Peyer's patch (tissue), 4 donors: ENCODE measurements around the gene CELF4. TPM values are rescaled to one million over a fixed set of nuclear protein-coding genes. Genes with fewer than 3 reads are reported as not detected.

Experiments used
- DNase-seq, 3 donors: peaks; one replicate each; pipeline ENCODE4 v3.0.0-alpha.2; 2017 to 2019
- H3K27ac ChIP-seq, 4 donors: fragments of 200-600 bp; sonication (generic); one replicate each; pipeline ENCODE4 v1.5.1; 2016 to 2019
- H3K27me3 ChIP-seq, 2 donors: fragments of 200-600 bp; sonication (generic); one replicate each; pipeline ENCODE4 v1.5.1; 2019
- H3K36me3 ChIP-seq, 3 donors: fragments of 200-600 bp; sonication (generic); one replicate each; pipeline ENCODE4 v1.5.1; 2016 to 2019
- H3K4me1 ChIP-seq, 4 donors: fragments of 200-600 bp; sonication (generic); one replicate each; pipeline ENCODE4 v1.5.1; 2016 to 2019
- H3K4me3 ChIP-seq, 4 donors: fragments of 200-600 bp; sonication (generic); 1 replicate in 3 of 4; 2 replicates in 1 of 4; pipeline ENCODE4 v1.5.1; 2016 to 2019; ENCODE audit warnings: mild to moderate bottlenecking in 1 of 4
- H3K9me3 ChIP-seq, 4 donors: fragments of 200-600 bp; sonication (generic); one replicate each; pipeline ENCODE4 v1.5.1; 2016 to 2019; ENCODE audit warnings: mild to moderate bottlenecking in 1 of 4
- POLR2A ChIP-seq, 2 donors: fragments of 450-650 bp; IDR thresholded peaks; one replicate each; pipeline ENCODE4 v1.5.1; 2017; ENCODE audit warnings: antibody characterized with exemption in 2 of 2, mild to moderate bottlenecking in 2 of 2, moderate library complexity in 2 of 2
- total RNA-seq, 4 donors: library from RNA; depleted of rRNA; stranded (reverse); fragments of >200 nt; gene quantifications; one replicate each; pipeline ENCODE4 v1.1.0, GENCODE V29; 2016
- TF ChIP-seq, protein P1 (sequence below), 6 experiments: fragments of 450-650 bp in 4 of 6; fragments of 200-600 bp in 2 of 6; sonication (generic) in 1 of 6; IDR thresholded peaks; one replicate each; pipeline ENCODE4 v1.5.1; 2017 to 2019; ENCODE audit warnings: antibody characterized with exemption in 6 of 6, mild to moderate bottlenecking in 3 of 6, moderate library complexity in 1 of 6

CELF4 gene
- total RNA-seq, 4 donors from 2014 or later, result 0.35 to 4.8 TPM; not detected in 2

DNA sequence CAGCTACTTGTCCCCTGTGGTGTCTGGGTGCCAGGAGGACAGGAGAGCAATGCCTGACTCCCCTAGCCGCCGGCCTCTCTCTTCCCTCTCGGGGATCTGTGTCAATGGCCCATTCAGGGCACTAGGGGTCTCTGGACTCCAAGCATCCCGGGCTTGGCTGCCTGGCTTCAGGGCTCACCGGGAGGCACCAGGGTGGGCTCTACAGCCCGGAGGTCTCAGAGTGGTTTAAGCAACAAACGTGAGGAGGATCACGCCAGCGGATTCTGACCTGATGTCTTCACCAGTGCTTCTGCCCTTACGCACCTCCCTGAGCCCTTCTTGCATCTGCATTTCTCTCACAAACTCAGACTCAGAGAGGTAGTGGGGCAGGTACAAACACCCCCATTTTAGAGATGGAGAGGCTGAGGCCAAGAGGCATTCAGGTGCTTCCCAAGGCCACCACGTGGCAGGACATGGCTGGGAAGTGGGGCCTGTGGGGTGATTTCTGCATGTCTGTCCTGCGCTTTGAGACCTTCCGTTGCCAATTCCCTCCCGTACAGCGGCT is 243.0 kb downstream of the CELF4 start:
- Histone ChIP-seq H3K36me3 (no peaks in the 10 kb centered on the region), H3K9me3 (no peaks in the 10 kb centered on the region), H3K27me3 (no peaks in the 10 kb centered on the region), H3K4me3 (no peak overlapping the region), H3K27ac (no peak overlapping the region), H3K4me1 (no peaks in the 10 kb centered on the region)
- DNase-seq, result peak in 2 of 3 donors; percentile 16 to 55
- TF ChIP-seq, protein P1, sequence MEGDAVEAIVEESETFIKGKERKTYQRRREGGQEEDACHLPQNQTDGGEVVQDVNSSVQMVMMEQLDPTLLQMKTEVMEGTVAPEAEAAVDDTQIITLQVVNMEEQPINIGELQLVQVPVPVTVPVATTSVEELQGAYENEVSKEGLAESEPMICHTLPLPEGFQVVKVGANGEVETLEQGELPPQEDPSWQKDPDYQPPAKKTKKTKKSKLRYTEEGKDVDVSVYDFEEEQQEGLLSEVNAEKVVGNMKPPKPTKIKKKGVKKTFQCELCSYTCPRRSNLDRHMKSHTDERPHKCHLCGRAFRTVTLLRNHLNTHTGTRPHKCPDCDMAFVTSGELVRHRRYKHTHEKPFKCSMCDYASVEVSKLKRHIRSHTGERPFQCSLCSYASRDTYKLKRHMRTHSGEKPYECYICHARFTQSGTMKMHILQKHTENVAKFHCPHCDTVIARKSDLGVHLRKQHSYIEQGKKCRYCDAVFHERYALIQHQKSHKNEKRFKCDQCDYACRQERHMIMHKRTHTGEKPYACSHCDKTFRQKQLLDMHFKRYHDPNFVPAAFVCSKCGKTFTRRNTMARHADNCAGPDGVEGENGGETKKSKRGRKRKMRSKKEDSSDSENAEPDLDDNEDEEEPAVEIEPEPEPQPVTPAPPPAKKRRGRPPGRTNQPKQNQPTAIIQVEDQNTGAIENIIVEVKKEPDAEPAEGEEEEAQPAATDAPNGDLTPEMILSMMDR (IDR thresholded peaks at IDR 0.05), result peak in 5 of 6 experiments; percentile 7 to 51 (median 42)
- no peak for TF ChIP-seq POLR2A (IDR thresholded peaks at IDR 0.05)

DNA sequence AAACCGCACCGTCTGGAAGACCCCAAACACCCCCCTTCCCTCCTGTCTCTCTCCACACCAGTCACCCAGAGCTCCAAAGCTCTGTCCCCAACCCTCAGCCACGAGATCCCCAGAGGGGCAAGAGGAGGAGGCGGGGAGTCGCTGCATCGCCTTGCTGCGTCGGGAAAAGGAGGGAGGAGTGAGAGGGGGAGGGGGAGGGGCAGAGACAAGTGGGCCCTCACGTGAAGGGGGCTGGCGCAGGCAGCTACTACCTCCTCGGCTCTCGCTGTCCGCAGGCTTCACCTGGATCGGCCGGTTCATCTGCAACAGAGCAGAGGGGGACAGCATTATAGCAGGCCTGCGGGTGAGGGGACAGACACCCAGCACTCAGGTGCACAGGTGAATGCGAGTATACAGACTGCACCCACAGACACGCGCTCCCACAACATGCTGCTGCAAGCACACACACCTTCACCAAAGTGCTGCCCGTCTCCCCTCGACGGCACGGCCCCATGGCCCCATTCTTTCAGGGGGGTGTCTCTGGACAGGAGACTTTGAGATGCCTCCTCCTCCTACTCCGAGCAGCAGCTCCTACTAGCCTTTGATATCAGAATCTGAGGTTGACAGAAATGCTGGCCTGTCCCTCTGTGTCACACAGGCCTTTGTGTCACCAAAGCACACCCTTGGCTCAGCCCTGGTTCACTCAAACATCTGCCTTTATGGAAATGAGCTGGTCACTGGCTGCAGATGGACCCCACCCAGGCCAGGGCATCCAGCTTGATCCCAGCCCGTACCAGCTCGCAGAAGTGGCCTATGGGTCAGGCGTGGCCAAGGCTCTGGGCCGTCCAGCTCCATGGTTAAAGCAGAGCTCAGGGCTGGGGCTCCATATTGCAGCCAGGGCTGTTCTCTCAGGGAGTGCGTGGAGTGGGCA is 243.8 kb downstream of the CELF4 start:
- no peak for DNase-seq

DNA sequence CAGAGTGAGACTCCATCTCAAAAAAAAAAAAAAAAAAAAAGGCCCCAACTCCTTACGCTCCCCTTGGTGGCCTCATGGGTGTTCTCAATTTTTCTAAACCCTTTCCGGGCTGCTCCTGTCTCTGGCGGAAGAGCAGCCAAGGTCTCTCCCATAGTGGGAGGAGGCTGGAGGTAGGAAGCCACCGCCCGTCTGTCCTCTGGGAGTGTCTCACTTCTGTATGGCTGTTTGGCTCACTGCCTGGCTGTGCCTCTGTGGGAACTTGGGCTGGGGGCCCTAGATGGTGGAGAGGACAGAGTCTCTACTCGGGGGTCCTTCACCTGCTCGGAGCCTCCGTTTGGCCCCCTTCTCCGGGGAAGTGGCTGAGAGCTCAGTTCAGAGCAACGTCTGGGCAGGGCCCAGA is 245.3 kb downstream of the CELF4 start:
- TF ChIP-seq, protein P1 (IDR thresholded peaks at IDR 0.05), result no peak
- TF ChIP-seq POLR2A (IDR thresholded peaks at IDR 0.05), result no peak
- Histone ChIP-seq H3K4me3 (no peak overlapping the region), H3K36me3 (no peaks in the 10 kb centered on the region), H3K27ac (no peak overlapping the region), H3K27me3 (no peaks in the 10 kb centered on the region), H3K9me3 (no peaks in the 10 kb centered on the region), H3K4me1 (no peaks in the 10 kb centered on the region)
- DNase-seq, result no peak

More for the DNA sequence above, 243.8 kb downstream of the CELF4 start:
- H3K4me1 ChIP-seq, result no peaks in the 10 kb centered on the region
- no peak for TF ChIP-seq POLR2A (IDR thresholded peaks at IDR 0.05)
- TF ChIP-seq, protein P1 (IDR thresholded peaks at IDR 0.05), result no peak
- H3K4me3 ChIP-seq, result no peak overlapping the region
- H3K9me3 ChIP-seq, result no peaks in the 10 kb centered on the region
- no peak overlapping the region for H3K27ac ChIP-seq
- no peaks in the 10 kb centered on the region for H3K36me3 ChIP-seq
- no peaks in the 10 kb centered on the region for H3K27me3 ChIP-seq

DNA sequence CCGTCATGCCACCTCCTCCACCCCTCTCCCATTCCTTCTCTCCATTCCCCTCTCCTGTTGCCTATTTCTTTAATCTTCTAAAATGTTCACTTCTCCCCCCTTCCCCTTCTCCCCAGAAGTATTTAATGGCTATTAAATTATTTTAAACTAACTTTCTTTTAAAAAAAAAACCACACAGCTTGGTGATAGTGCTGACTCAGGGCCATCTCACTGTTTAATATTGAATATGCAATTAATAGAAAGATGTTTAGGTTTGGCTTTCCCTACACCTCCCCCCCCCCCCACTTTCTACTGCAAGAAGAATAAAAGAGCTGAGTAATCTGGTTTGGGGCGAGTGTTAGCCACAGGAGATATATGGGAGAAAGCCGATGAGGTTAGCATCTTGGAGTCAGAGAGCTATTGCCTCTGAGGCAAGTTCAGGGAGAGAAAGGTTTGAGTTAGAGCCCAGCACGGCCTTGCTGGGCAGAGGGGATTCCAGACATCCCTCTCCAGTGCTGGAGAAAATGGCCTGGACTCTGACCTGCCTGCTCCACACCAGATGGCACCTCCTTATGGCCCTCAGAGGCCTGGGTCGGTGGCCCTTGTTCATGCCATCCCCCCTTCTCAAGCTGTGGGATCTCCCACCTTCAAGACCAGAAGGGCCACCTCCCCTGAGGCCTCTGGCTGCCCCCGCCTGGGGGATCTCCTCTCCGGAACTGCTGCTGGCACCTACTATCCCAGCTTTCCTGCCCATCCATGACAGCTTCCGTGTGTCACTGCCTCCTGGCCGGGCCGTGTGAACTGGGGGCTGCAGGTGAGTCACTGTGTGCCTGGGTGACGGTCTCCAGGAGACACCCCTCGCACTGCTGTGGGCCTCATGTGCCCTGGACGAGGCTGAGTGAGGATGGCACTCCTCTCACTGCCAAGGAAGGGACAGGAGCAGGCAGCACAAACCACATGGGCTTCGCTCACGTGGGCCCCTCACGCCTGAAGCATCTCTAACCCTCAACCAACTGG is 246.9 kb downstream of the CELF4 start:
- Histone ChIP-seq H3K27ac (no peak overlapping the region), H3K4me1 (no peaks in the 10 kb centered on the region), H3K4me3 (no peak overlapping the region), H3K27me3 (no peaks in the 10 kb centered on the region), H3K36me3 (no peaks in the 10 kb centered on the region), H3K9me3 (no peaks in the 10 kb centered on the region)
- TF ChIP-seq, protein P1 (IDR thresholded peaks at IDR 0.05), result no peak
- TF ChIP-seq POLR2A (IDR thresholded peaks at IDR 0.05), result no peak
- no peak for DNase-seq

DNA sequence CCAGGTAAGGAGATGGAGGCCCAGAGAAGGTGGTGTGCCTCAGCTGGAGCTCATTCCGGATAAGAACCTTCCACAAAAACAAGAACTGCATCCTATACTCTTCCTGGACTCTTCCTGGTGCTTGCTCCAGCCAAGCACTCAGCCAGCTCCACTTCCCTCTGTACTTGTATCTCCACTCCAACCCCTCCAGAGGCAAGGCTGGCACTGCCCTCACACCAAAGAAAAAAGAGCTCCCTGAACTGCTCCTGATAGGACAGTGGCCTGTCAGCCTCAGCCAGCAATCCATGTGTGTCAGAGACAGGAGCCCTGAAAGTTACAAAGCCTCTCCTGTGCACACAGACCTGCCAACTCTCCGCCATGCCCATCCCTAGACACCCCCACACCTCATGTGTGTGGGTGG is 248.1 kb downstream of the CELF4 start:
- no peak overlapping the region for H3K4me3 ChIP-seq
- no peaks in the 10 kb centered on the region for H3K36me3 ChIP-seq
- no peaks in the 10 kb centered on the region for H3K9me3 ChIP-seq
- no peak for DNase-seq
- no peaks in the 10 kb centered on the region for H3K27me3 ChIP-seq
- H3K27ac ChIP-seq, result no peak overlapping the region
- TF ChIP-seq POLR2A (IDR thresholded peaks at IDR 0.05), result no peak
- TF ChIP-seq, protein P1 (IDR thresholded peaks at IDR 0.05), result no peak
- no peaks in the 10 kb centered on the region for H3K4me1 ChIP-seq
